Measurements from ENCODE around the gene ADCY10.
"Not testable (repeated sequence)": the region's sequence is repeated elsewhere in the genome, so short reads cannot be mapped to it uniquely, and the experiment has no call there.

Gene ADCY10

DNA sequence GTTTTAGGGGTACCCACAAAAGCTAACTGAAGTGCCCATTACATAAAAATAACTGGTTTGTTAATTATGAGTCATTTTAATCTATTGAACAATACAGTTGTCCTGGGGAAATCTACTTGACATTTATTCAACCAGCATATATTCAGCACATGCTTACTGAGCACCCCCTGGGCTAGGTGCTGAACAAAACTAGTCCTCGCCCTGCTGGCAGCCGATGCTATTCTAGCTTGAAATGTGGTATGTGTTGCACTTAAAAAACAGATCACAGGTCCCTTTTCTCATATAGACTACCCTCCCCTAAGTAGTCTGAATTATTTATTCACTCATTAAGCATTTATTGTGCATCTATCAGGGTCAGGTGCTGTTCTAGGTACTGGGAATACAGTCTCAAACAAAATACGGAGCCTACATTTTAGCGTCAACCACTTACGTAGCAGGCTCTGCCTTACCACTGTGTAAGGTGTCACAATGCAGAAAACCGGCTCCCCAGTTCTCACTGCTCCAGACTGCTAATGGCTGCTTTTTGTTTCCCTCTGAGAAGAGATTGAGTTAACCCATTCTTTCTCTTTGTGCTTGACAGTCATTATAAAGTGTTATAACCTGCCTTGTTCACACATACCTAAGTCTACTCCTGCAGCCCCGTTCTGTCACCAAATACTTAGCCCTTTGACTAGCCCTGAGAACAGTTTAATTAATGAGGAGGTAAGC lies 57.1 kb downstream of the ADCY10 start:
- no peak for DNase-seq

DNA sequence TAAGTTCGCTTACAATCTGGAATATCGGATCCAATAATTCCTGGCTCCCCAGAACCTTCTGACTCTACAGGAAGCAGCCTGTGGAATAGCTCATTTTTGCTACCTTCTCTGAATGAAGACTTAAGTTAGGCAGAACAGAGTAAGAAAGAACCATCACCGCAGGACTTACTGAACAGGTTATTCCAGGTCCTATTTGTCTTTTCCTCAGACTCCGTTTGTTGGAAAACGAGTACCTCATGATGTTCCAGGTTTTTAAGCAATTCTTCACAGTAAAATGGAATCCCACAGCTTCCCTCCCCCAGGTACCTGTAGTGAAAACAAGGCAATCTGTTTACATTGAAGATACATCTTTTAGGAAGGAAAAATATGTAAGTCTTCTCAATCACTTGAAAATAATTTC lies 59.8 kb downstream of the ADCY10 start:
- no peak for DNase-seq

DNA sequence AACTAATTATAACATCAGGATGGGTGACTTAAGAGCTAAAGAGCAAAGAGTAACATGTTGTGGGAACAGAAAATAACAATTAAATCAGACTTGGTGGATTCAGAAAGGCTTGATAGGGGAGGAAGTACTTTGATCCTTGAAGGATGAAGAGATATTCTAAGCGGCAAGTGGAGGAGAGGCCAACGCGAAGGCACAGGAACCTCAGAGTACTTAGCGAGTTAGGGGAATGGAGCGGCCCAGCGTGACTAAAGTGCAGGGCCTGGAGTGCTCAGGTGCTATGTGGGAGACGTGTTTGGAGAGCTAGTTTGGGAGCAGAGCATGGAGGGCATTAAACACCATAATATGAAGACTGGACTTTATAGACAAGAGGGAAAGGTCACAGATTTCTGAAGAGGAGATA lies 64.3 kb downstream of the ADCY10 start:
- DNase-seq: no peak

DNA sequence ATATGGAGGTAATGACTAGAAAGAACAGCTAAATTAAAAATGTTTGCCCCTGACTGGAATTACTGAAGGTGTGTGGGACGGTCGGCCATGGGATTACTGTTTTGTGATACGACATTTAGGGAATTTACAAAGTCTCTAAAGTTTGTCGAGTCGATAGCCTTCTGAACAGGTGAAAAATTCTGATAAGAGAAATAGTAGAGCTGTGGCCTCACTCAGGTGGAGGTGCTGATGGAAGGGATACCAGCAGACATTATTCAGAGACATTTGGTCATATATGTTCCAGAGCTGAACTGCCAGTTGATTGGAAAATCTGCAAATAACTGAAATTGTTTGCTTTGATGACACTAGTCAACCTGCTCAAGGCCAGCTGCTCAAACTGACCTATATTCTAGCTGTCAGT lies 71.1 kb downstream of the ADCY10 start:
- DNase-seq: no peak

DNA sequence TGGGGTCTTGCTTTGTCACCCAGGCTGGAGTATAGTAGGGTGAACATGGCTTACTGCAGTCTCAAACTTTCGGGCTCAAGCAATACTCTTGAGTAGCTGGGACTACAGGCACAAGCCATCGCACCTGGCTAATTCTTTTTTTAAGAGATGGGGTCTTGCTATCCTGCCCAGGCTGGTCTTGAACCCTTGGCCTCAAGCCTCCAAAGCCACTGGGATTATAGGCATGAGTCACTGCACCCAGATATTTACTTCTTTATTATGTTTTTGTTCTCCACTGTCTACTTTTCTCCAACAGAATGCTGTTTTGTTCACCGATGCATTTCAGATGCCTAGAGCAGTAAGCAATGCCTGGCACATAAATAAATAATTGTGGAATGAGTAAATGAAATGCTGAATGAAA lies 72.4 kb downstream of the ADCY10 start:
- no peak for DNase-seq

DNA sequence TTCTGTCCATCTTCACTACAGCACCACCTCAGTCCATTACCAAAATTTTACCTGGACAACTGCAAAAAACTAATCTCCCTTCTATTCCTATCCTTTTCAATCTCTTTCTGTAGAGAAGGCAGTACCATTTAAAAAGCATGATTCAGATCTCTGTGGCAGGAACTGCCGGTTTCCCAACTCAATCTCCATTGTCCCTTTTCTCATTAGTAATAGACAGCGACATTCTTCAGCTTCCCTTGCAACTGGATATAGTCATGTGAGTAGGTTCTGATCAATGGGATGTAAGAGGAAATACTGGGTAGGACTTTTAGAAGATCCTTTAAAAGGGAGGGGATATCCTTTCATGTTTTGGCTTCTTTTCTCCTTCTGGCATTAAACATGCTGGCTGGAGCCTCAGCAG lies 74.9 kb downstream of the ADCY10 start:
- no peak for DNase-seq

DNA sequence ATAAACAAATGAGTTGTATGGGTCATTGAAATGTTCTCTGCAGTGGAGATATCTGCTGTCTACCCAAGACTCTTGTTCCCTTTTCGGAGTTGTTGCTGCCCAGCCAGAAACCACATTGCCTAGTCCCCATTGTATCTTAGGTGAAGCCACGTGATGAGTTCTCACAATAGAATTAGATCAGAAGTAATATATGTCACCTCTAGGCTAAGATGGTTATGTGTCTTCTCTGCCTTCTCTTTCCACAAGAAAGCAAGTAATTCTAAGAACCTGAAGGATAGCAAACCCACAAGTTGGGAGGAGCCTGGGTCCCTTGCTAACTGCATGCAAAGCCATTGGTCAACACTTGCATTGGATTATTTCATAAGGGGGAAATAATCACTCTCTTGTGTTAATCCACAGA lies 76.6 kb downstream of the ADCY10 start:
- no peak for DNase-seq

DNA sequence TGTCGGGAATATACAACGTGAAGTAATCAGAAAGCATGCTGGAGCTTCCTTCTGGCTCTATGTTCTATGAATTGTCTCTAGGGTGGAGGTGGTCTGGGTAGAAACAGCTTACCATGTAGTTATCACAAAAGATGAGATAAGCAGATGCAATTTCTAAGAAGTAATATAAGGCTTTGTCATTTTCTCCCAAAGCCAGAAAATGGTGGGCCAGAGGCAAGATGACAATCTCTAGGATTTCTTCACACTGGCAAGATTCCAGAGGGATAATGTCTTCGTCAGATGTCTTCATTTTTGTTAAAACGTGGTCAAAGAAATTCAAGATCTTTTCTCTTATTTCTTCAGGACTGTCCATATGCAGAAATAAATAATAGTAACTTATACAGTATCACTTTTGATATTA lies 77.7 kb downstream of the ADCY10 start:
- DNase-seq: no peak

DNA sequence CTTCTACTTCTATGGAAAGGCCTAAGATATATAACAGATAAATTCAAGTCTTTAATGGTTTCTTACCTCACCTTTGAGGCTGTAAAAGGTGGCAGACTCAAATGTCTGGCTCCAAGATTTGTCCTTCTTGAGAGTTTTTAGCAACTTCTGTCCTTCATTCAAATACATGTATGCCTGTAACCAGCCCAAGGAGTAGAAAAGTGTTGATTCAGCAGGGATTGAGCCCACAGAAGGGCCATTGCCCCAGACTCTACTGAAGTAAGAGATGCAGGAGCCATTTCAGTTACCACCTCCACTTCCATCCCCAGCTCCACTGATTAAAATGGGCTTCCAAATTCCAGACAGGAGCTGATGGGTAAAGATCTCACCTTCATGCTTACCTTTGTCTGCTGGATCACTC lies 80.0 kb downstream of the ADCY10 start:
- DNase-seq: no peak

DNA sequence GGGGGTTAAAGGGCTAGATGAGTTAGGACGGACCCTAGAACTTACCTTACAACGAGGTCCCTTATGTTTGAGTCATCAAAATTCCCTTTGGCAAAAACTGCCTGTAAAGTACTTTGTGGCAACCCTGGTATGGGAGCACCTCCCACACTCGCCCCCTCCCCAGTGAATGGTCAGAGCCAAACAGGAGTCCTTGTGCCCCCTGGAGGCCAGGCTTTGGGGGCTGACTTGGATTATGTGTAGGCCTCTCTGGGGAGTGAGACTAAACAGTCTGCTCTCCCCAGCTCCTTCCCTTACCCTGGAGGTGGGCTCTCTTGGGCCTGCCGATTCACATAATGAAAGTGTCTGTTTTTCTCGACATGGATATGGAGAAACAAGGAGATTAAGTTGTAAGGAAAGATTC lies 81.2 kb downstream of the ADCY10 start:
- DNase-seq: no peak

DNA sequence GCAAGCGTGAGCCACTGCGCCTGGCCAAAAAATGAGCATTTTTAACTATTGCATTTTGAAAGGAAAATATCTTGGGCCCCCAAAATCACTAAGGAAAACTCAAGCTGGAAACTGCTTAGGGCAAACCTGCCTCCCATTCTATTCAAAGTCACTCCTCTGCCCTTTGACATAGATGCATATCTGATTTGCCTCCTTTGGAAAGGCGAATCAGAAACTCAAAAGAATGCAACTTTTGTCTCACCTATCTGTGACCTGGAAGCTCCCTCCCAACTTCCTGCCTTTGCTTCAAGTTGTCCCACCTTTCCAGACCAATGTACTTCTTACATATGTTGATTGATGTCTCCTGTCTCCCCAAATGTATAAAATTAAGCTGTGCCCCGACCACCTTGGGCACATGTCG lies 83.3 kb downstream of the ADCY10 start:
- not testable (repeated sequence) for DNase-seq

DNA sequence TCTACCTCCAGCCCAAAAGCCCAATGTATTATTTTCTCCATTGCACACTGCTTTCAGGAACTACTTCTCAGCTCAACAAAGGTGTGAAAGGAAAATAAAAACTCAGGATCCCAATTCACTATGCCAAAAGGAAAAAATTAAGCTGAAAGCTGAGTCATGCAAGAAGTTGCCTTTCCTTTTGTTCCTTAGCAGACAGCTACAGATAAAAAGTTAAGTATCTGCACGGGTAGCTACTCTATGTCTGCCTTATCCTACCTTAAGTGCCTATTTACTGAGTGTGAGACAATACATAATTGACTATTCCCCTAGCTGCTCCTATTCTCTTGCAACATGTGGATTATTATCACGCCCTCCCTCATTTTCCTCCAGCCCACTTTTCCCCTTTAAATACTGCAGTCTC lies 84.1 kb downstream of the ADCY10 start:
- DNase-seq: no peak

DNA sequence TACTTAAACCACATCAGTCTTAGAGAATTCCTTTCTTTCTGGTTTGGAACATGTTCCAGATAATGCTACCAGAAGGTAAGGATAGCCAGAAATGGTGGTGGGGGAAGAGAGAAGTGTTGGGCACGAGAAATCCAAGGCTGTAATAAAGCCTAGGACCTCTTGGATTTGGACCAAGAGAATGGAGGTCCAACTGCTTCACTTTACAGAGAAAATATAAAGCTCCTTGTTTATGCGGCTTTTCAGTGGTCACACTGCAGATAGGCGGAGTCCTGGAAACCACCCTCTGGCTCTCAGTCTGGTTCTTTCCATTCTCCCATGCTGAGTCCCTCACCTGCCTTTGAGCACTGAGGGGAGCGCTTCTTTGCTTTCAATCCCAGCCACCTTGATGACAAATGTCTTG lies 87.8 kb downstream of the ADCY10 start:
- DNase-seq: no peak

DNA sequence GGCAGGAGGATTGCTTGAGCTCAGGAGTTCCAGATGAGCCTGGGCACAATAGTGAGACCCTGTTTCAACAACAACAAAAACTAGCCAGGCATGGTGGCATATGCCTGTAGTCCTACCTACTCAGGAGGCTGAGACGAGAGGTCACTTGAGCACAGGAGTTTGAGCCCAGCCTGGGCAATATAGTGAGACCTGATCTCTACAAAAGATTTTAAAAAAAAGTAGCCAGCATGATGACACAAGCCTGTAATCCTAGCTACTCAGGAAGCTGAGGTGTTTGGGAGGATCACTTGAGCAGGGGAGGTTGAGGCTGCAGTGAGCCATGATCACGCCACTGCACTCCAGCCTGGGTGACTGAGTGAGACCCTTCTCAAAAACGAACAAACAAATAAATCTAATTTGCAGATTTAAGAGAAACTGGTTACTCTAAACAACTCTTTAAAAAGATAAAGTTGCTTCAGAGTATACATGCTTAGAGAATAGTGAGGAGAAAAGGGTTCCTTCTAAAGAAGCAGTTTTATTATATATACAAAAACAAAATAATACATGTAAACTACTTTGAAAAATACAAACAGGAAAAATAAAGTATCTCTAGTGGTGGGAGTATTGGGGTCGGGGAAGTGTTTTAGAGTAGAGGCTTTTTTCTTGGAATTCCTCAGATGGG lies 88.4 kb downstream of the ADCY10 start:
- DNase-seq: no peak

DNA sequence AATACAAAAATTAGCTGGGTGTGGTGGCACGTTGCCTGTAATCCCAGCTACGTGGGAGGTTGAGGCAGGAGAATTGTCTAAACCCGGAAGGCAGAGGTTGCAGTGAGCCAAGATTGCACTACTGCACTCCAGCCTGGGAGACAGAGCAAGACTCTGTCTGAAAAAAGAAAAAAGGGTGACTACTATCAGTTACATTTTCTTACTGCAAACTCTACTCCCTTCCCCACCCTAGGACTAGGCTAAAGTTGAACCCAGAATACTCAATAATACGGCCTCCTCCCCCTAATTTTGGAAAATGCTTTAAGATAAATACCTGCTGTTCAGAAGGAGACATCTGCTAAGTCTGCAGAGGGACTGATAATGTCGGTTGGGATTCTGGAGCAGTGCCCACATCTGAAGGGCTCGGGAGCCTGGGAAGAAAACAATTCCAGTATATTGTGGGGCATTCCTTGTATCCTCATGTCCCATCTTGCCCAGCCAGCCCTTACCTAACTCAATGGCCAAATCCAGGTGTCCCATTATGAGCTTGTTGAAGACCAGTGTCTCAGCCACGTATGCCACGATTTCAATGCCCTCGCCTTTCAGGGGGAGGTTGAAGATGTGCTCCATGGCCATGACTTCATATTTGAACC lies 89.7 kb downstream of the ADCY10 start:
- no peak for DNase-seq

DNA sequence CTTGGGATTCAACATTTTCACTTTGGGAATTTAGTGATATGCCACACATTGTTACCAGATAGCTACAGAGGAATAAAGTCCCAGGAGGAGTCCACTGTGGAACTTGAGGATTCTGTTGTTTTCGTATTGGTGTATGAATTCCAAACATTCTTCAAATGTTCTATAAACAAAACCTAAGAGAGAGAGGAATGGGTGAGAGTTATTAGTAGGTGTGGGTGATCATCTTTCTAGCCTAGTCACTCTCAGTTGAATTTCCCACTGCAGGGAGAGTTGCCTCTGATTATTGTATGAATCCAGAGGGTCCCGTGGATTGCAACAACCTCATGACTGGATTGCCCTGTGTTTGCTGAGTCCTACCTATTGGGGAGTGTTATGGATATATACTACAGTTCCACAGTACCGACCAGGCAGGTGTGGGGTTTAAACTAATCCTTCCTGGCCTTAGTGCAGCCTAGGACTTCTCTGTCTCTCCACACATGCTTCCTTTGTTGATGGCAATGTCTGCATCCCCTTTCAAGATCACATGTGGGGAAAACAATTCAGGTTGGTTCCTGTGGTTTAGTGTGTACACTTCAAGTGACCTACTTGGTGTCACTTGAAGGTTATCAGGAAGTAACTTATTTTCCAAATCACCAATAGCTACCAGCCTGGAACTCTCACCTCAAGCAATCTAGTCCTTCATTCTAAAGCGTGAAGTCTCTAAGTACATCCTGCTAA lies 91.8 kb downstream of the ADCY10 start:
- no peak for DNase-seq

DNA sequence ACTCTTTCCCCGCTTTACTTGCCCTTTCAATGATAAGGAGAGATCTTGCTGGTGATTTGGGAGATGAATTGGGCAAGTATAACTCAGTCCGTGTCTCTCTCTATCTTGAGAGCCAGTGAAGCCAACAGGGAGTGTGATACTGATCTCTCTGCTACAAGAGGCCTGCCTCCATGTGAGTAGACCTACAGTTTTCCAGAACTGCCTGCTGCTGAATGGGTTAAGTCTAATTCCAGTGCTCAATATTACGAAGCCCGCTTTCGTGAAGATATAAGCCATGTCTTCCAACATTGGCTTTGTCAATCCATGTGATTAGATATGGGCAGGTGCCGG lies 92.6 kb downstream of the ADCY10 start:
- no peak for DNase-seq

DNA sequence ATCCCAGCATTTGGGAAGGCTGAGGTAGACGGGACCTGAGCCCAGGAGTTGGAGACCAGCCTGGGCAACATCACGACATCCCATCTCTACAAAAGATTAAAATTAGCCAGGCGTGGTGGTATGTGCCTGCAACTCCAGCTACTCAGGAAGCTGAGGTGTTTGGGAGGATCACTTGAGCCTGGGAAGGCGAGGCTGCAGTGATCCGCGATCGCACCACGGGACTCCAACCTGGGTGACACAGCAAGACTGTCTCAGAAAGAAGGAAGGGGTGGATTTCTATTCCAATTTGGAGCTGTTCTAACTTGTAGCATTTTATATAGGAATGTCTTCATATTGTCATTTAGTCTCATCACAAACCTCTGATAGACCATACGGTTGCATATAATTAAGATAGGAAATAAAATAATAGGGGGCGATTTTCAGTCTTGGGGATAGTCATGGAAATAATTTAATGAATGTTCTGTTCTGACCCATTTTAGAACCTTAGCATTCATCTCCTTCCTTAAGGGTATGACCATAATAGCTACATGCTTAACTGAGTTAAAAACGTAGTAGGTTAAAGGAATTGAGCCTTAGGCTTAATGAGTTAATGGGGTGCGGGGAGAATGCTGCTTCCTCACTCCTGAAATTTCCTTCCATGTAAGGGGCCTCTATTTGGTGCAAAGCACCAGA lies 93.1 kb downstream of the ADCY10 start:
- no peak for DNase-seq

DNA sequence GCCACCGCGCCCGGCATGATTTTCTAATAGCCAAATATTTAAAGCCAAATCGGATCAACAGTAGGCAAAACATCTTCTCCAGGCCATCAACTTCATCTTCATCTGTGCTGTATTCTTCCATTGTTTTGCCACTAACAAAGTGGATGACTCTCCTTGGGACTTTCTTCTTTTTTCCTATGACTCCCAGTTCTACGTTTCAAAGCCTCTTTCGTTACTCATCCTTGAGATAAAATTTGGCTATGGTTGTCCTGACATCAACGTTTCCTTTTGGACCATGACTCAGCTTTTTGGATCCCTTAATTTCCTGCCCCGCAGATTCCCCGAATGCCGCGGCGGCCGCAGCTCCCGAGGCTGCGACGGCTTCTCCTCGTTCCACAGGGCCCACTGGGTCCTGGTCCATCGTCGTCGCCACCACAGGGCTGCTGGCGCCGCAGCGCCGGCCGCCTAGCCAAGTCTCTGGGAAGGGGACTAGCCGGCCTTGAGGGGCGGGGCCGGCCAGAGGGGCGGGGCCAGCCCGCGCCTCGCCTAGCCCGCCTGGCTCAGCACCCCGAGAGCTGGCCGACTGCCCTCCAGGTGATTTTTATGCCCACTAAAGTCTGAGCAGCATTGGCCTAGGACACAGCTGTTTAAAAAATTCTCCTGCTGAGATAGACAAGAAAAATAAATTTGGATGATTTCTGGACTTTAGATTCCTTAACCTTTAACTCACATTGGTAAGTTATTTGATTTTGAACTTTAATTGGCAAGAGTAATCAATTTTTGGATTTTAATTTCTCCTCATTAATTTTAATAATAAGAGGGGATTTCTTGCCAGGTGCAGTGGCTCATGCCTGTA lies 93.9 kb downstream of the ADCY10 start:
- DNase-seq: peak; percentile 33

DNA sequence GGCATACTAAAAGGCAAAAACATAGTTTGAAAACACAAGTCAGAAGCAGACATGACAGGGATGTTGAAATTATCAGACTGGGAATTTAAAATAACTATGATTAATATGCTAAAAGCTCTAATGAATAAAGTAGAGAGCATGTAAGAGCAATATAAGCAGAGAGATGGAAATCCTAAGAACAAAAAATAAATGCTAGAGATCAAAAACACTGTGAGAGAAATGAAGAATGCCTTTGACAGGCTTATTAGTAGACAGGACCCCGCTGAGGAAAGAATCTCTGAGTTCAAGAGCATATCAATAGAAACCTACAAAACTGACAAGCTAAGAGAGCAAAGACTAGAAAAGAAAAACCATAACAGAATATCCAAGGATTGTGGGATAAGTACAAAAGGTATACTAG lies 98.3 kb downstream of the ADCY10 start:
- DNase-seq: no peak

DNA sequence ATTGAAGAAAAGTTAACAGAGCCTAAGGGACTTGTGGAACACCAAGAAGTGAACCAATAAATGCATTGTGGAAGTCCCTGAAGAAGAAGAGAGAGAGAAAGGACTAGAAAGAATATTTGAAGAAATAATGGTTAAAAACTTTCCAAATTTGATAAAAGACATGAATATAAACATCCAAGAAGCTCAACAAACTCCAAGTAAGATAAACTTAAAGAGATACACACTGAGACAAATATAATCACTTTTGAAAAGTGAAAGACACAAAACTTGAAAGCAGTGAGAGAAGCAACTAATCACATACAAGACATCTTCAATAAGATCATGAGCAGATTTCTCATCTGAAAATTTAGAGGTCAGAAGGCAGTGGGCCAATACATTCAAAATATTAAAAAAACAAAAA lies 101.0 kb downstream of the ADCY10 start:
- no peak for DNase-seq

DNA sequence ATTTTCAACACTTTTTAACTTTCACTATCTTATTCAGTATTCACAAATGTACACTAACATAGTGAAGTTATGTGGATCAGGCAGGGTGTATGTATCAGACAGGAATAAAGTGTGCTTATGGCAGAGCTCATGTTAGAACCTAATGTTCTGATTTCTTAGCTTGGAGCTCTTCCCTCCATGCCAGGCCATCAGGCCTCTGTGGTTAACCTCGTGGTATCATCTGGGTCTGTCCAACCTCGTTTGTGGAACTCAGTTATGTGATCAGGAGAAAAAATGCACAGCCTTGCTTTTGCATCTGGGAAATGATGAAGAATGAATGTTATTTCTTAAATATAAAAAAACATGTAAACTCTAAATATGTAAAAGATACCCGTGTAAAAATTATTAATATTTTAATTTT lies 105.2 kb downstream of the ADCY10 start:
- DNase-seq: no peak

DNA sequence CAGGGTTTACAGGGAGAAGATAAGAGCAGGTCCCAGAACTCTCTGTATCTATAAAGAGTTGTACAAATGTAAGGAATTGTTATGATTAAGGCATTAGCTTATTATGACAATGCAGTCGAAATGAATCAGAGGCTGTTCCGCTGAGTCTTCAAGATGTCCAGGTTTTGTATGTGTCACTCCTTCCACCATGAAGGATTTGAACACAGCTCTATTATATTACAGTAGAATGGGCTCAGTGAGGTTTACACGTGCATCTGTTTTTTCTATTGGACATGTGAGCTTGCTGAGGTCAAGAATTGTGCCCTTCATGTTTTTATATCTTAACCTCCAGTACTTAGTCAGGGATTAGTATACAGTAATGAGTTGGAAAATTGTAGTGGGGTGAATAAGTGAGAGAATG lies 105.8 kb downstream of the ADCY10 start:
- DNase-seq: no peak
